HEK293 (cell line): ENCODE data around the gene AXDND1.

ENCODE experiments used
- ATF2 ChIP-seq: fragments of 450-650 bp; formaldehyde crosslinking; IDR thresholded peaks from 2 replicates; pipeline ENCODE4 v1.5.1; 2016; ENCODE audit warnings: missing biosample characterization, missing genetic modification characterization, low read depth
- BCL11A ChIP-seq: fragments of 450-650 bp; formaldehyde crosslinking; IDR thresholded peaks from 2 replicates; pipeline ENCODE4 v1.5.1; 2016; ENCODE audit warnings: low read depth, missing biosample characterization, missing genetic modification characterization
- CTCF ChIP-seq: fragments of 450-650 bp; formaldehyde crosslinking; IDR thresholded peaks from 2 replicates; pipeline ENCODE4 v1.5.1; 2016; ENCODE audit warnings: missing biosample characterization, missing genetic modification characterization
- ZNF449 ChIP-seq: fragments of 450-650 bp; formaldehyde crosslinking; IDR thresholded peaks from 2 replicates; pipeline ENCODE4 v1.5.1; 2017; ENCODE audit warnings: missing biosample characterization, mild to moderate bottlenecking, missing genetic modification characterization, moderate library complexity
- ZNF529 ChIP-seq: fragments of 450-650 bp; formaldehyde crosslinking; IDR thresholded peaks from 2 replicates; pipeline ENCODE4 v1.5.1; 2017; ENCODE audit warnings: missing genetic modification characterization, missing biosample characterization; ENCODE audit not compliant: insufficient replicate concordance

GRCh38 chr1:179447489-179447888, 81.7 kb downstream of the AXDND1 start:
- TF ChIP-seq ATF2 (tag by site-specific recombination) (no peak), ZNF449 (no peak), CTCF (no peak), BCL11A (tag by site-specific recombination) (no peak), ZNF529 (tag by site-specific recombination) (no peak)
